GM18951 (cell line): Measurements from ENCODE around the gene LIN54.
"Not testable (repeated sequence)": the region's sequence is repeated elsewhere in the genome, so short reads cannot be mapped to it uniquely, and the experiment has no call there.

Experiments
- POLR2A ChIP-seq: IDR thresholded peaks from 4 replicates; pipeline ENCODE4 v1.6.1; 2011; ENCODE audit warnings: mild to moderate bottlenecking; ENCODE audit not compliant: insufficient read length, insufficient read depth; ENCODE audit errors: extremely low read depth
- in situ Hi-C: fragments of 300-500 bp; cut with MboI; formaldehyde crosslinking; loops from one replicate; pipeline ENCODE4 v1.12.0; 2022; ENCODE audit warnings: low sequenced_read_pairs, mixed read lengths, inconsistent platforms; ENCODE audit not compliant: unreplicated experiment

Gene LIN54

DNA sequence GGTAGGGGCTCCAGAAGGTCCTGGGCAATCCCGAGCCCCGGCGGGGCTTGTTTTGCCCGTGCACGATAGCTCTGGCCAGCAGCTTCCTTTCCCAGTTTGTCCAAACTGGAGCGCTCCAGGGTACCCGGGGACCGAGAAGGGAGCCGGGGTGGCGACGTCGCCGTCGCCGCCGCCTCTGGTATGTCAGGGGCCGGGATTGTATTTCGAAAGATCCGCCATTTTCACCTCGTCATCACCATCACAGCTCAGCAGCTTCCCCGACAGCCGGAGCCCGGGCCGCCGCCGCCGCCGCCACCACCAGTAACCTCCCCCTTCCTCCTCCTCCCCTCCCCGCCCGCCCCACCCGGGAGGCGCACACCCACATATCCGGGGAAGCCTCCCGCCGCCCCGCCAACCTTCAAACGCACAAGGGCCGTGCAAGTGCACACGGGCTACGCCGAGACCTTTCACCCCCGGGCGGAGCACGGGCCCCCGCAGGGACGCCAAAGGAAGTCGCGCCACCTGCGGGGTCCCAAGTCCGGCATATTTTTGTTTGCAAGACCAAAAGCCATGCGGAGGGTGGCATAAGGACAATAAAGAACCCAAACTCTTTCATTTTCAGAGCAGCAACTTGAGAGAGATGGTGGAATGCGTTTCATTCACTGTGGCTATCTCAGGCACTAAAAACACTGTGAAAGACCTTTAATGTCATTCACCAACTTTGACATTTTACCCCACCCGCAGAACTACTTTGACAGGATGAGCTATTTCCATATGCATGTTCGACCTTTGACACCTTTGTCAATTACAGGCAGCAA is at the start of gene LIN54:
TSS of gene LIN54 (minus strand) at position 302 of the 797 bp plus-strand sequence. CDS start 25,979 bp downstream, outside the sequence.
- TF ChIP-seq POLR2A: peak; percentile 53
- in situ Hi-C loops: no loop called here

DNA sequence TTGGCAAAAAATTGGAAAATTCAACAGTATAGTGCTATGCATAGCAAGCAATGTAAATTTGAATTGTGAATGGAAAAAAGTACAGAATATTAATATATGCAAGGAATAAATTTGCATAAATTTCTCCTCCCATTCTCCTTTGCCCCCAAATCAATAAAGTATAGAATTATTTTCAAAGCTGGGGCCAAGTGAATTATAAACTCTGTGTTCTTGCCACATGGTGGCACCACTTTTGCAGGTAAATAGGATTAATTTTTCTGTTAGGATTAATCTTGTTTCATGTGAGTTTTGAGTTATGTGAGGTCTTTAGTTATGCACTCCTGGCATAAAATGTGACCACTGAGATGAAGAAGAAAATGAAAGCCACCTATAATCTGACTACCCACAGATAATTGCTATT is 44.3 kb upstream of the LIN54 start:
- in situ Hi-C loops: no loop called here
- TF ChIP-seq POLR2A: no peak

DNA sequence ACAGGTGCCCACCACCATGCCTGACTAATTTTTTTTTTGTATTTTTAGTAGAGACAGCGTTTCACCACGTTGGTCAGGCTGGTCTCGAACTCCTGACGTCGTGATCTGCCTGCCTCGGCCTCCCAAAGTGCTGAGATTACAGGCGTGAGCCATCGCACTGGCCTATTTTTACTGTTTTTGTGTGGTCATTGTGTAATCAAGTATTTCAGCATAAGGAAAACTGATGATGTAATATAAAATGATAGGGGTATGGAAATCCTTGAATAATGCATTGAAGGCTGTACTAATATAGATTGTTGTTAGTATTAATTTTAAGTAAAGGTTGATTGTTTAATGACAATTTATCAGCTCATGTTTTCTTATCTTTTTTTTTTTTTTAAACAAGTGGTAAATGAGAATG is 38.2 kb upstream of the LIN54 start:
- in situ Hi-C loops: not testable (repeated sequence)

DNA sequence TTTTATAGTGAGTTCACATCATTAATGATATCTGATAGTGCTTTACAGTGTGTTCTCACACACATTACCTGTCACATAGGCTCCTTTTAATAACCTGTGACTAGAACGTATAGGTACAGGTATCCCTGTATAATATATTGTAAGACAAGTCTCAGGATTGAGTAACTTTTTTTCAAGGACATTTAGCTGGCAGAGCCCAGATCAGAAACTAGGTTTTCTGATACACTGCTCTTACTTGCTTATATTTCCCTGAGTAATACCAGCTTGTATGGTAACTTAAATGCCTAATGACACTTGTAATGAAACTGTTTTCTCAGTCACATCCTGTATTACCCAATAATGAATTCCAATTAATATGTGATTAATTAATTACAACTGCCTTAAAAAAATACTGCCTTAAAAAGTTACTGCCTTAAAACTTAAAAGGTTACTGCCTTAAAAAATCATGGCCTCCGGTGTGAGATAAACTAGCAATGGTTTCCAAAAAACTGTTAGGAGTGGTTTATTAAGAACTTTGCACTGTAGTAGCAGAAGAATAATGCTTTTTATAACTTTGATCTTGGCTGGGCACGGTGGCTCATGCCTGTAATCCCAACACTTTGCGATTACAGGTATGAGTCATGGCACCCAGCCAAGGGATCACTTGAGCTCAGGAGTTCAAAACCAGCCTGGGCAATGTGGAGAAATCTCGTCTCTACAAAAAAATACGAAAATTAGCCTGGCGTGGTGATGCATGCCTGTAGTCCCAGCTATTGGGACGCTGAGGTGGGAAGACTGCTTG is 36.3 kb upstream of the LIN54 start:
- no peak for TF ChIP-seq POLR2A
- in situ Hi-C loops: no loop called here

DNA sequence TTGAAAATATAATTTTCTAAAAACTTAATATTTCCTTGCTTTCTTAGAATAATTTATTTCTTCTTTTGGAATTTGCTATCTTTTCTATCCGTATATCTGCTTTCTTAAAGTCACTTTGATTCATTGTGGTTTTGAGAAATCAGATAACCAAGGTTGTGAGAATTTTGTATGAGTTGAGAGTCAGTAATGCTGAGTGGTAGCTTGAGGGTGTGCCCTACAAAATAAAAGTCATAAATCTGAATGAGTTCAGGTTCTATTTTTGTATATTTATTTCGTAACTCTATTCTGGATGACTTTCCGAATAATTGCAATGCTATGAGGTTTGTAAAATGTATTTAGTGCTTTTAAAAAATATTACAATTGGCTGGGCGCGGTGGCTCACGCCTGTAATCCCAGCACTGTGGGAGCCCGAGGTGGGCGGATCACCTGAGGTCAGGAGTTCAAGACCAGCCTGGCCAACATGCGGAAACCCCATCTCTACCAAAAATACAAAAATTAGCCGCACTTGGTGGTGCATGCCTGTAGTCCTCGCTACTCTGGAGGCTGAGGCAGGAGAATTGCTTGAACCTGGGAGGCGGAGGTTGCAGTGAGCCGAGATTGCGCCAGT is 33.3 kb upstream of the LIN54 start:
- TF ChIP-seq POLR2A: no peak
- in situ Hi-C loops: no loop called here

DNA sequence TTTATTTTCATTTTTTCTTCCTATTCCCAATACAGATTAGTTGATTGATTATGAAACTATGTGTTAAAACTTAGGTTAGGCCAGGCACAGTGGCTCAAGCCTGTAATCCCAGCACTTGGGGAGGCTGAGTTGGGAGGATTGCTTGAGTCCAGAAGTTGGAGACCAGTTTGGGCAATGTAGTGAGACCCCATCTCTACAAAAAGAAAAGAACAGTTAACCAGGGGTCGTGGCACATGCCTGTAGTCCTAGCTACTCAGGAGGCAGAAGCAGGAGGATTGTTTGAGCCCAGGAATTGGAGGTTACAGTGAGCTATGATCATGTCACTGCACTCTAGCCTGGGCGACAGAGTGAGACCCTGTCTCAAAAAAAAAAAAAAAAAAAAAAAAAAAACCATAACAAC is 32.5 kb upstream of the LIN54 start:
- in situ Hi-C loops: not testable (repeated sequence)

DNA sequence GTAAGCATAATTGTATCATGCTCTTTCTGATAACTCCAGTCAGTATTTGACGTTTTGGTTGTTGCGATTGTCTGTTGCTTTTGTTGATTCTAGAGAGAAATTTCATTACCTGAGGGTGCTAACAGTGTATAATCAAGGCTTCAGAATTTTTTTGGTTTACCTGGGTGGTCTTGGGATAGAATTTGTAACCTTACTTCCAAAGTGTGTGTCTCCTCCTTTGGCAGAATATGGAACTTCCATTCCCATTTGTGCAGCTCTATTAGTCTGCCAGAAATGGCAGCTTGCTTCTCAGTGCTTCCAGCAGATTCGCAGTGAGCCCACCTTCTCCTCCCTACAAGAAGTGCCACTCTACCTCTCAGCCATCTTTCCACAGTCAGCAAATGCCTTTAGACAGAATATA is 29.6 kb upstream of the LIN54 start:
- in situ Hi-C loops: no loop called here
- TF ChIP-seq POLR2A: no peak

DNA sequence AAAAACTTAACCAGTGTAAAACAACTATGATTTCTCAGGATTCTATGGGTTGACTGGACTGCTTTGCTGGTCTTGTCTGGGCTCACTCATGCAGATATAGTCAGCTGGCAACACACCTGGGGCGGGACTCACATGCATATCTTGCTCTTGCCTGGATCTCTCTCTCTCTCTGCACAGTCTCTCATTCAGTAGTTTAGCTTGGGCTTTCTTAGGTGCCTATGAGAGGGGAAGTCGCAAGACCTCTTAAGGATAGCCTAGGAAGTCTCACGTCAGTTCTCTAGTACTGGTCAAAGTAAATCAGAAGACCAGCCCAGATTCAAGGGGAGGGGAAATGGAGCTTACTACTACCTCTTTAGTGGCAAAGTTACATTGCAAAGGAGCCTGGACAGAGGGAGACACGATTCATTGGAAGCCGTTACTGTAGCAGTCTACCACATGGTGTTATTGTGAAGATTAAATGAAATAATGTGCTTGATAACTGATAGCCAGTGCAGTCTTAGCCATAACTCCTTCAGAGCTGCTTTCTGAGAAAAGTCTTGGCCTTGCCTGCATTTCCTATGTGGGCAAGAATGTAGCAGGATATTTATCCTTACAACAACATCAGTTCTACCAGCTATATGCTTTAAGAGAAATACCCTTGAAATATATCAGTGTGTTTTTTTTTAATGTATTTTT is 26.5 kb upstream of the LIN54 start:
- in situ Hi-C loops: no loop called here

DNA sequence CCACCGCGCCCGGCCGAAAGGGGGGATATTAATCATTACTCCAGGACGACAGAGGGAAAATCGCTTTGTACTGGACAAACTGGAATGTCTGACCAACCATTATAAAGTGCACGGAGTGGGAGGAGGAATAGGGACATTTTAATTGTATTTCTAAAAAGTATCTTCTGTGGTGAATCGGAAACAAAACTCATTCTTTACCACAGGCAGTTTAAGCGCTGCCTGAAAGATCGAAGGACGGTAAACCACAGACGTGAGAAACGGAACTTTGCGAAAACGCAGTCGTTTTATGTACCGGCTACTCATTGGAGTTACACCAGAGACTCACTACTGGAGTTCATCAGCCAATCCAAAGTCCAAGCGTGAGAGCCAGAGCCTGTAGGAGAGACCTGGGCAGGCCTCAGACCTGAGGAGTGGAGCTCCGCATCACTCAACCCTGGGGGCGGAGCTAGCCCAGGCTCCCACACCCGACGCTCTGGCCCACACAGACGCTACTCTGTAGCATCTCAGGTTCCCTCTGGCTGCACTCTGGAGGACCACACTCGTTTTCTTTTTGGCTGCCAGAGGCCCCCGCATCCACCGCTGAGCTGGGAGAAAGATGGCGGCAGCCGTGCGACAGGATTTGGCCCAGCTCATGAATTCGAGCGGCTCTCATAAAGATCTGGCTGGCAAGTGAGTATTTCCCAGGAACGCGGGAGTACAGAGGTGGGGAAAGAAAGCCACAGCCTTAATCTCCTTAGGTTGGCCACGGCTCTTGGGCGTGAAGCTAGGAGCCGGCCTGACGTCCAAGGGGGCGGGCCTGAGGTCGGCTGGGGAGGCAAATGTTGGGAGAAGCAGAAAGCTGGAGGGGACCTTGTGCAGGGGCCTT is 24.2 kb upstream of the LIN54 start, which contains the start of gene COPS4:
TSS of gene COPS4 (plus strand) at position 554 of the 865 bp plus-strand sequence. CDS start at position 596, 42 bp downstream.
- in situ Hi-C loops: no loop called here
- TF ChIP-seq POLR2A: peak; percentile 79

More for the DNA sequence above, 26.5 kb upstream of the LIN54 start:
- no peak for TF ChIP-seq POLR2A

DNA sequence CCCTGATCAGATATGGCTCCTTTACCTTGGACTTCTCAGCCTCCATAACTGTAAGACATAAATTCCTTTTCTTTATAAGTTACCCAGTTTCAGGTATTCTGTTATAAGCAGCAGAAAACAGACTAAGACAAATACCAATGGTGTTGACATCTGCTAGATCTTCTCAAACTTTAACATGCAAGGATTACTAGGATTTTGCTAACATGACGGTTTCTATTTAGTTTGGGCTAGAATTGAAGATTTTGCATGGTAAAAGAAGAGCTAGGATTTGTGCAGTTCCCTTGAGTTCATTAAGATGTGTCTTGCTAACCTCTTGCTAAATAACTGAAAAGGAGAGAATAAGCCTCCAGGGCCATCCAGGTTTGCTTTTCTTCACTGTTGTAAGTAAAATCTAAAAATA is 19.1 kb upstream of the LIN54 start:
- TF ChIP-seq POLR2A: no peak
- in situ Hi-C loops: no loop called here

DNA sequence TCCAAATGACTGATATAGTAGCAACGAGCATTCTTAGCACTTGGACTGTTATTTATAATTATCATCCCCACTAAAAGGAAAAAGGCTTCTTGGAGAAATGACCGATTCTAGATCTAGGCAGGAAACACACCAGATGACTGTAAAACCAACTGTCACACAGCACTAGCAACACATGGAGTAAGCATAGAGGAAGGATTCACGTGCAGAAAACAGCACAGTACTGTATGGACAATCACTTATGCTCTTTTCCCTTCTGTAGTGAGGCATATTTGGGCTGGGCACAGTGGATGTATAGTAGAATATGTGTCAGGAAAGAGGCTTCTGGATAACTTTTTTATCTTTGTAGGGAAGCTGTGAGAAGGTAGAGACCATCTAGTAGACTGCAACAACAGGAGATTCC is 18.4 kb upstream of the LIN54 start:
- TF ChIP-seq POLR2A: no peak
- in situ Hi-C loops: no loop called here

DNA sequence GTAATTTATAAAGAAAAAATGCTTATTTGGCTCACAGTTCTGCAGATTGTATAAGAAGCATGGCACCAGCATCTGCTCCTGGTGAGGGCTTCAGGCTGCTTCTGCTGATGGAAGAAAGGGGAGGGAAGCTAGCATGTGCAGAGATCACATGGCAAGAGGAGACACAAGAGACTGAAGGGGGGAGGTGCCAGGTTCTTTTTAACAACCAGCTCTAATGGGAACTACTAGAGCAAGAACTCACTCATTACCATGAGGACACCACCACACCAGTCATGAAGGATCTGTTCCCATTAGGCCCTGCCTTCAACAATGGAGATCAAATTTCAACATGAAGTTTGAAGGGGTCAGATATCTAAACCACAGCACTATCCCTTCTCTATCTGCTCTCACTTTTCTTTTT is 14.9 kb upstream of the LIN54 start:
- in situ Hi-C loops: no loop called here
- TF ChIP-seq POLR2A: no peak
